Measurements from ENCODE around the gene FBXO41.

The FBXO41 gene

GRCh38 chr2:73295751-73296400 lies 11.6 kb upstream of the FBXO41 start:
- DNase-seq: no peak
- no peak overlapping the region for H3K4me3 ChIP-seq (ENCODE audit: low read depth, low read length)
- in situ Hi-C loops (cut with HindIII; ENCODE audit: low pct_ligation_motif_present, low sequenced_read_pairs): no loop called here
- H3K36me3 ChIP-seq (replicated peaks): no peaks in the 10 kb centered on the region
- TF ChIP-seq, protein P1, sequence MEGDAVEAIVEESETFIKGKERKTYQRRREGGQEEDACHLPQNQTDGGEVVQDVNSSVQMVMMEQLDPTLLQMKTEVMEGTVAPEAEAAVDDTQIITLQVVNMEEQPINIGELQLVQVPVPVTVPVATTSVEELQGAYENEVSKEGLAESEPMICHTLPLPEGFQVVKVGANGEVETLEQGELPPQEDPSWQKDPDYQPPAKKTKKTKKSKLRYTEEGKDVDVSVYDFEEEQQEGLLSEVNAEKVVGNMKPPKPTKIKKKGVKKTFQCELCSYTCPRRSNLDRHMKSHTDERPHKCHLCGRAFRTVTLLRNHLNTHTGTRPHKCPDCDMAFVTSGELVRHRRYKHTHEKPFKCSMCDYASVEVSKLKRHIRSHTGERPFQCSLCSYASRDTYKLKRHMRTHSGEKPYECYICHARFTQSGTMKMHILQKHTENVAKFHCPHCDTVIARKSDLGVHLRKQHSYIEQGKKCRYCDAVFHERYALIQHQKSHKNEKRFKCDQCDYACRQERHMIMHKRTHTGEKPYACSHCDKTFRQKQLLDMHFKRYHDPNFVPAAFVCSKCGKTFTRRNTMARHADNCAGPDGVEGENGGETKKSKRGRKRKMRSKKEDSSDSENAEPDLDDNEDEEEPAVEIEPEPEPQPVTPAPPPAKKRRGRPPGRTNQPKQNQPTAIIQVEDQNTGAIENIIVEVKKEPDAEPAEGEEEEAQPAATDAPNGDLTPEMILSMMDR (IDR thresholded peaks at IDR 0.05; ENCODE audit: low read depth, low read length, missing control alignments): no peak
- peaks cover 50% of the 10 kb centered on the region for H3K27me3 ChIP-seq (replicated peaks)
- H3K27ac ChIP-seq: no peak overlapping the region

GRCh38 chr2:73294239-73294638 lies 10.0 kb upstream of the FBXO41 start:
- in situ Hi-C loops (cut with HindIII; ENCODE audit: low pct_ligation_motif_present, low sequenced_read_pairs): no loop called here
- H3K36me3 ChIP-seq (replicated peaks): no peaks in the 10 kb centered on the region
- H3K27me3 ChIP-seq (replicated peaks): peaks cover 57% of the 10 kb centered on the region
- no peak for DNase-seq
- no peak overlapping the region for H3K27ac ChIP-seq
- H3K4me3 ChIP-seq (ENCODE audit: low read depth, low read length): no peak overlapping the region
- TF ChIP-seq, protein P1 (IDR thresholded peaks at IDR 0.05; ENCODE audit: low read depth, low read length, missing control alignments): no peak

DNA sequence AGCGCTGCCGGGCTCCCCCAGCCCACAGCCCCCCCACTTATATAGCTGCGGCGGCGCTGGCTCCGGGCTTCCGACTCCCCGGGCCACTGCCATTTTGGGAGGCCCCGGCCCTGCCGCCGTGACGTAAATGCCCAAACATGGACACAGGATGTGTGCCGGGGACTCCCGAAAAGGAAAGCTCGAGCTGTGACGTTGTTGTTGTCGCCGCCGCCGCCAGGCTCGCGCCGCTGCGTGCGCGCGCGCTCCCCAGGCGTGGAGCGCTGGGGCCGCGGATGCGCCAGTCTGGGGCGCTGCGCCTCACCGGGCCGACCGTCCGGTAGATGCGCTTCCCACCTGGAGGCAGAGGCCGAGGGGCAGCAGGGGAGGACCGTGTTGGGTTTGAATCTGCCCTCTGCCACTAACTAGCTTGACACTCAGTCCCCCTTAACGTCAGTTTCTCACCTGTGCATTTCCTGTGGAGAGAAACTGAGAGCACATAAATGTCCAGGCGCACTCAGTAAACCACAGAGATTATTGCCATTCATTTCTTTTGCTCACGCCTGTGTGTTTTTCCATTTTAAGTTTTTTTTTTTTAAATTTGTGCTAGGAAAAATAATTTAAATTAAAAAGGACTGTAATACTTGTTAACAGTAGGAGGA lies 9.4 kb upstream of the FBXO41 start, which contains the start of gene EGR4:
Gene EGR4 (minus strand): TSS at position 15 of the 638 bp plus-strand sequence. CDS start 231 bp downstream, outside the sequence.
- peak; percentile 72 for DNase-seq
- no peak within 1 kb of the TSS for H3K27ac ChIP-seq
- peak within 1 kb of the TSS; percentile 39 for H3K4me3 ChIP-seq (ENCODE audit: low read depth, low read length)
- in situ Hi-C loops (cut with HindIII; ENCODE audit: low pct_ligation_motif_present, low sequenced_read_pairs): no loop called here
- H3K27me3 ChIP-seq (replicated peaks): peaks cover 57% of the 10 kb centered on the region
- TF ChIP-seq, protein P1 (IDR thresholded peaks at IDR 0.05; ENCODE audit: low read depth, low read length, missing control alignments): no peak
- H3K36me3 ChIP-seq (replicated peaks): no peaks in the 10 kb centered on the region

GRCh38 chr2:73292906-73293533 lies 8.7 kb upstream of the FBXO41 start:
- in situ Hi-C loops (cut with HindIII; ENCODE audit: low pct_ligation_motif_present, low sequenced_read_pairs): no loop called here
- H3K36me3 ChIP-seq (replicated peaks): no peaks in the 10 kb centered on the region
- no peak overlapping the region for H3K27ac ChIP-seq
- peak overlapping the region; percentile 39 for H3K4me3 ChIP-seq (ENCODE audit: low read depth, low read length)
- TF ChIP-seq, protein P1 (IDR thresholded peaks at IDR 0.05; ENCODE audit: low read depth, low read length, missing control alignments): no peak
- no peak for DNase-seq
- H3K27me3 ChIP-seq (replicated peaks): peaks cover 57% of the 10 kb centered on the region

DNA sequence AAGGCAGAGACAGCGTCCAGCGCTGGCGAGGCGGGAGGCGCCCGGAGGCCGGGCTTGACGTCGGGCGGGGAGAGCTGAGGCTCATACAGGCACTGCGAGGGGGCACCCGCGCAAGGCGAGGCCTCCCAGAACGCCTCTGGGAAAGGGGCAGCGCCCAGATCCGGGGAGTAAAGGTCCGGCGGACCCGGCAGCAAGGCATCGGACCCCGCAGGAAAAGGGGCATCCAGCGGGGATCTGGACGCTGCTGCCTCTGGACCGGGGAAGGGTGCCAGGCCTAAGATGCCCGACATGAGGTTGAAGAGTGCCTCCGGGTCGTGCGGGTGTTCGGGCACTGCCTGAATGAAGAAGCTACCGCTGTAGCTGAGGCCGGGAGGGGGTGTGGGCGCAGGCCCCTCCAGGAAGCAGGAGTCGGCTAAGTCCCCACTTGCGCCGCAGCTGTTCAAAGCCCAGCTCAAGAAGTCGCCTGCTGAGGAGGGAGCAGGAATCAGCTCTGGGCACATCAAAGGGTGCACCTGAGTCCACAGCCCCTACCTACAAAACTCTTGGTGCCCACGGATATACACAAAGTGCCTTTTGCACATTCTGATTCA lies 8.1 kb upstream of the FBXO41 start:
- DNase-seq: no peak
- Histone ChIP-seq H3K4me3 (ENCODE audit: low read depth, low read length) (no peak overlapping the region), H3K27ac (no peak overlapping the region), H3K36me3 (replicated peaks) (no peaks in the 10 kb centered on the region), H3K27me3 (replicated peaks) (peaks cover 57% of the 10 kb centered on the region)
- TF ChIP-seq, protein P1 (IDR thresholded peaks at IDR 0.05; ENCODE audit: low read depth, low read length, missing control alignments): no peak
- in situ Hi-C loops (cut with HindIII; ENCODE audit: low pct_ligation_motif_present, low sequenced_read_pairs): no loop called here
